ENCODE measurements around the gene ACER1.
A peak's percentile ranks its signal among the peaks of the same experiment; 100 is the strongest.

Gene ACER1

GRCh38 chr19:6279931-6280591 is 53.4 kb downstream of the ACER1 start, which contains the start of gene MLLT1 (continued):
- TF ChIP-seq ZNF785 (tag by site-specific recombination; IDR thresholded peaks at IDR 0.05): peak; percentile 95
- peak; percentile 58; the same call in 1 of the 2 replicates for TF ChIP-seq SP7 (tag by site-specific recombination; IDR thresholded peaks at IDR 0.05)
- no peak for TF ChIP-seq ZNF112 (tag by site-specific recombination; IDR thresholded peaks at IDR 0.05)
- TF ChIP-seq ZNF585B (tag by site-specific recombination; IDR thresholded peaks at IDR 0.05): no peak
- no peak for TF ChIP-seq ZNF302 (tag by site-specific recombination; IDR thresholded peaks at IDR 0.05; ENCODE audit: low read depth)
- no peak for TF ChIP-seq ZNF558 (tag by site-specific recombination; IDR thresholded peaks at IDR 0.05)
- no peak for TF ChIP-seq ZNF791 (tag by site-specific recombination; IDR thresholded peaks at IDR 0.05)
- no peak for TF ChIP-seq SALL2 (tag by site-specific recombination; IDR thresholded peaks at IDR 0.05; ENCODE audit: borderline replicate concordance)
- no peak for TF ChIP-seq ZNF157 (tag by site-specific recombination; IDR thresholded peaks at IDR 0.05)
- no peak for TF ChIP-seq ZNF830 (tag by site-specific recombination; IDR thresholded peaks at IDR 0.05; ENCODE audit: low read depth)
- TF ChIP-seq ZNF623 (tag by site-specific recombination; IDR thresholded peaks at IDR 0.05): peak; percentile 16; the same call in 1 of the 2 replicates
- TF ChIP-seq ZNF223 (tag by site-specific recombination; IDR thresholded peaks at IDR 0.05): no peak
- no peak for TF ChIP-seq PRDM2 (tag by site-specific recombination; IDR thresholded peaks at IDR 0.05; ENCODE audit: borderline replicate concordance)
- no peak for TF ChIP-seq ZNF274 (IDR thresholded peaks at IDR 0.05; ENCODE audit: low read length)
- TF ChIP-seq ZNF274 (tag by site-specific recombination; IDR thresholded peaks at IDR 0.05; ENCODE audit: borderline replicate concordance): no peak
- TF ChIP-seq ZNF529 (tag by site-specific recombination; IDR thresholded peaks at IDR 0.05; ENCODE audit: insufficient replicate concordance): peak; percentile 28
- TF ChIP-seq ZNF148 (tag by site-specific recombination; IDR thresholded peaks at IDR 0.05; ENCODE audit: borderline replicate concordance): no peak
- no peak for TF ChIP-seq ZNF624 (tag by site-specific recombination; IDR thresholded peaks at IDR 0.05)
- TF ChIP-seq ZNF747 (tag by site-specific recombination; IDR thresholded peaks at IDR 0.05): no peak
- no peak for TF ChIP-seq ZNF707 (tag by site-specific recombination; IDR thresholded peaks at IDR 0.05)
- no peak for TF ChIP-seq ZSCAN16 (tag by site-specific recombination; IDR thresholded peaks at IDR 0.05)
- 0 out of 2 replicates have a peak, but pooled peaks have one; percentile 83 for TF ChIP-seq ZNF280C (tag by site-specific recombination; IDR thresholded peaks at IDR 0.05)
- no peak for TF ChIP-seq ZNF133 (tag by site-specific recombination; IDR thresholded peaks at IDR 0.05)
- TF ChIP-seq ZNF211 (tag by site-specific recombination; IDR thresholded peaks at IDR 0.05; ENCODE audit: low read depth): no peak
- no peak for TF ChIP-seq ZNF221 (tag by site-specific recombination; IDR thresholded peaks at IDR 0.05; ENCODE audit: borderline replicate concordance)
- TF ChIP-seq ZNF114 (tag by site-specific recombination; IDR thresholded peaks at IDR 0.05): no peak
- no peak for TF ChIP-seq ZNF501 (tag by site-specific recombination; IDR thresholded peaks at IDR 0.05)
- TF ChIP-seq REPIN1 (tag by site-specific recombination; IDR thresholded peaks at IDR 0.05; ENCODE audit: low read depth): peak; percentile 34; the same call in 1 of the 2 replicates
